ENCODE measurements around the gene RIC1.
"Not testable (repeated sequence)": the region's sequence is repeated elsewhere in the genome, so short reads cannot be mapped to it uniquely, and the experiment has no call there.

RIC1 gene

GRCh38 chr9:5735072-5735471, 106.2 kb downstream of the RIC1 start:
- DNase-seq, result no peak

- no peak for DNase-seq
Observed at GRCh38 chr9:5736563-5737346, 107.8 kb downstream of the RIC1 start.

GRCh38 chr9:5743109-5743508, 114.2 kb downstream of the RIC1 start:
- DNase-seq, result no peak

- DNase-seq, result no peak
Observed at GRCh38 chr9:5748438-5748837, 119.5 kb downstream of the RIC1 start.

GRCh38 chr9:5749306-5749705, 120.4 kb downstream of the RIC1 start:
- no peak for DNase-seq

- no peak for DNase-seq
Observed at GRCh38 chr9:5750569-5750968, 121.7 kb downstream of the RIC1 start.

GRCh38 chr9:5756633-5757032, 127.7 kb downstream of the RIC1 start:
- DNase-seq, result no peak

- DNase-seq, result no peak
Observed at GRCh38 chr9:5760338-5760737, 131.4 kb downstream of the RIC1 start.

GRCh38 chr9:5762421-5762820, 133.5 kb downstream of the RIC1 start:
- DNase-seq, result no peak

- no peak for DNase-seq
Observed at GRCh38 chr9:5764130-5764868, 135.4 kb downstream of the RIC1 start.

- DNase-seq, result no peak
Observed at GRCh38 chr9:5767968-5768932, 139.3 kb downstream of the RIC1 start.

GRCh38 chr9:5773324-5773999, 144.6 kb downstream of the RIC1 start:
- no peak for DNase-seq

- DNase-seq, result no peak
Observed at GRCh38 chr9:5778805-5779204, 149.9 kb downstream of the RIC1 start.

GRCh38 chr9:5779705-5780218, 150.9 kb downstream of the RIC1 start:
- not testable (repeated sequence) for DNase-seq

GRCh38 chr9:5783420-5783819, 154.5 kb downstream of the RIC1 start:
- DNase-seq, result not testable (repeated sequence)

GRCh38 chr9:5783982-5784381, 155.1 kb downstream of the RIC1 start:
- DNase-seq, result no peak

GRCh38 chr9:5784526-5785315, 155.8 kb downstream of the RIC1 start:
- no peak for DNase-seq

GRCh38 chr9:5786370-5787127, 157.6 kb downstream of the RIC1 start:
- DNase-seq, result no peak

- no peak for DNase-seq
Observed at GRCh38 chr9:5787220-5787619, 158.3 kb downstream of the RIC1 start.

- no peak for DNase-seq
Observed at GRCh38 chr9:5787759-5788302, 158.9 kb downstream of the RIC1 start.
